ENCODE data around the gene GALNT17.

Gene GALNT17

DNA sequence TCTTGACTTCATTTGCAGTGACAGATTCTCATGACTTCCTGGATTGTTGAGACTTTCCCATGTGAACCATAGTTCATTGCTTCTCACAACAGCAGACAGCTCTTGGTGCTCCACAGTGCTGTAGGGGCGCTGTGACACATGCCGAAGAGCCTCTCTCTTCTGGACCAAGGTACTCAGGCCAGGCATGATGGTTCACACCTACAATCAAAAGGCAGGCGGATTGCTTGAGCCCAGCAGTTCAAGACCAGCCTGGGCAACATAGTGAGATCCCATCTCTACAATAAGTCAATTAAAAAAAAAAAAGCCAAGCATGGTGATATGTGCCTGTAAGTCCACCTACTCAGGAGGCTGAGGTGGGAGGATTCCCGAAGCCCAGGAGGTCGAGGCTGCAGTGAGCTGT is 354.5 kb downstream of the GALNT17 start:
- DNase-seq (ENCODE audit: low read depth, low spot score): no peak
- ChIA-PET POLR2A (no interaction called here), CTCF (no interaction called here)
- H3K4me3 ChIP-seq (ENCODE audit: low read depth, low read length): no peak overlapping the region
- TF ChIP-seq, protein P1, sequence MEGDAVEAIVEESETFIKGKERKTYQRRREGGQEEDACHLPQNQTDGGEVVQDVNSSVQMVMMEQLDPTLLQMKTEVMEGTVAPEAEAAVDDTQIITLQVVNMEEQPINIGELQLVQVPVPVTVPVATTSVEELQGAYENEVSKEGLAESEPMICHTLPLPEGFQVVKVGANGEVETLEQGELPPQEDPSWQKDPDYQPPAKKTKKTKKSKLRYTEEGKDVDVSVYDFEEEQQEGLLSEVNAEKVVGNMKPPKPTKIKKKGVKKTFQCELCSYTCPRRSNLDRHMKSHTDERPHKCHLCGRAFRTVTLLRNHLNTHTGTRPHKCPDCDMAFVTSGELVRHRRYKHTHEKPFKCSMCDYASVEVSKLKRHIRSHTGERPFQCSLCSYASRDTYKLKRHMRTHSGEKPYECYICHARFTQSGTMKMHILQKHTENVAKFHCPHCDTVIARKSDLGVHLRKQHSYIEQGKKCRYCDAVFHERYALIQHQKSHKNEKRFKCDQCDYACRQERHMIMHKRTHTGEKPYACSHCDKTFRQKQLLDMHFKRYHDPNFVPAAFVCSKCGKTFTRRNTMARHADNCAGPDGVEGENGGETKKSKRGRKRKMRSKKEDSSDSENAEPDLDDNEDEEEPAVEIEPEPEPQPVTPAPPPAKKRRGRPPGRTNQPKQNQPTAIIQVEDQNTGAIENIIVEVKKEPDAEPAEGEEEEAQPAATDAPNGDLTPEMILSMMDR (IDR thresholded peaks at IDR 0.05; ENCODE audit: insufficient read depth, low read length, missing control alignments): no peak

DNA sequence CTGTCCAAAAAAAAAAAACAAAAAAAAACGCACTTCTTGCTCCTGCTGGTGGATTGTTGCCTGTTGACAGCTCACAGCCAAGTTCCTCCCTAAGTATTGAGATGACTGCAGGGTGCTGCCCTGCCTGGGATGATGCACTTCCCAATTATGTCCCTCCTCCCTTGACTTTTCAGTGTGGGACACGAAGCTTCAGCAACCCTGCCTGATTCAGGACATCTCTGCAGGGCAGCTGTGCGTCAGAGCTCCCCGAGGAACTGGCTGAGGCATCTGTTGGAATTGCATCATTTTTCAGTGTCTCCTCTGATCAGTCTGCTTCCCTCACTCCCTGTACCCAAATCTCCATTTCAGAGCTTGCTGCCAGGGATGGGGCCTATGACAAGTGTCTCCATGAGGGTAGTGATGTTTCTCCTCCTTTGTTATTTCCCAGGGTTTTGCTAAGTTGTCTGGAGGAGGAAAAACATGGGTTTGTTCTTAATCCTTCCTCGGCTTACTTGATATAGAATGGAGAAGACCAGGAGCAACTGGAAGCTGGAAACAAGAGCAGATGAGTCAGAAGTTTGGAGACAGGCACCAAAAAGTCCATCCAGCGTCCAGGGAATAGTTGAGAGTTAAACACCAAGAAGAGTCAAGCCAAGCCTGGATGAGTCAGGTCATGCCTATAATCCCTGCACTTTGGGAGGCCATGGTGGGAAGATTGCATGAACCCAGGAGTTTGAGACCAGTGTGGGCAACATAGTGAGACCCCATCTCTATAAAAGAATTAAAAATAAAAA is 355.1 kb downstream of the GALNT17 start:
- ChIA-PET POLR2A (no interaction called here), CTCF (interaction anchor here (1.5 kb wide), 1 partner anchor 247 kb away, joined by 3 read pairs; no protein-coding TSS in a partner anchor)
- peak; percentile 41 for DNase-seq (ENCODE audit: low read depth, low spot score)
- H3K4me3 ChIP-seq (ENCODE audit: low read depth, low read length): no peak overlapping the region
- TF ChIP-seq, protein P1 (IDR thresholded peaks at IDR 0.05; ENCODE audit: insufficient read depth, low read length, missing control alignments): no peak

DNA sequence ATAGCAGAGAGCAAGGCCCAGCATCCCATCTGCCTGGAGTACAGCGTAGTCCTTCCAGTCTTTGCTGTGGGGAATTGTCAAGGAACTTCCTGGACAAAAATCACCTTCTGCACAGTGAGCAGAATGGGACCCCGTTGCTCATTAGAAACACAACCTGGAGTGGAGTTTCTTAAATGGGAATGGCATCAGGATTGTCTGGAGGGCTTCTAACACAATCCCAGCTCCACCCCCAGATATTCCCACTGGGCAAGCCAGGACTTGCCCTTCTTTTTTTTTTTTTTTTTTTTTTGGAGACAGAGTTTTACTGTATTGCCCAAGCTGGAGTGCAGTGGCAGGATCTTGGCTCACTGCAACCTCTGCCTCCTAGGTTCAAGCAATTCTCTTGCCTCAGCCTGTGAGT is 356.4 kb downstream of the GALNT17 start:
- DNase-seq (ENCODE audit: low read depth, low spot score): no peak
- no peak overlapping the region for H3K4me3 ChIP-seq (ENCODE audit: low read depth, low read length)
- POLR2A ChIA-PET: no interaction called here
- CTCF ChIA-PET: interaction anchor here (1.5 kb wide), 1 partner anchor 246 kb away, joined by 3 read pairs; no protein-coding TSS in a partner anchor
- TF ChIP-seq, protein P1 (IDR thresholded peaks at IDR 0.05; ENCODE audit: insufficient read depth, low read length, missing control alignments): no peak

DNA sequence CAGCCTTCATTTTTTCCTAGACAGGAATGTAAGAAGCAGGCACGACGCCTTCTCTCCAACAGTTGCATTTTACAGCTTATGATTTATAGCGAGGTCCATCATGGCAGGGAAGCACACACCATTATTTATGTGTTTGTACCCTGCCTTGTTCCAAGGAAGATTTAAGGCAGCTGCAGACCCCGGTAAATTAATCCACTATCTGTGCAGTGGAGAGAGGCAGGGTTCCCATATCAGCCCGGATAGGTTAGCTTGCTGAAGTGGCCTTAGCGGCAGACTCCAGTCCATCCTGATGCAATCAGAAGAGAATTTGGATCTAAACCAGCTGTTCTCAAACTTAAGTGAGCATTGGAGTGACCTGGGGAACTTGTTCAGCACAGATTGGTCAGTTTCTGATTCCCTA is 359.4 kb downstream of the GALNT17 start:
- DNase-seq (ENCODE audit: low read depth, low spot score): no peak
- POLR2A ChIA-PET: no interaction called here
- TF ChIP-seq, protein P1 (IDR thresholded peaks at IDR 0.05; ENCODE audit: insufficient read depth, low read length, missing control alignments): no peak
- CTCF ChIA-PET: no interaction called here
- no peak overlapping the region for H3K4me3 ChIP-seq (ENCODE audit: low read depth, low read length)

DNA sequence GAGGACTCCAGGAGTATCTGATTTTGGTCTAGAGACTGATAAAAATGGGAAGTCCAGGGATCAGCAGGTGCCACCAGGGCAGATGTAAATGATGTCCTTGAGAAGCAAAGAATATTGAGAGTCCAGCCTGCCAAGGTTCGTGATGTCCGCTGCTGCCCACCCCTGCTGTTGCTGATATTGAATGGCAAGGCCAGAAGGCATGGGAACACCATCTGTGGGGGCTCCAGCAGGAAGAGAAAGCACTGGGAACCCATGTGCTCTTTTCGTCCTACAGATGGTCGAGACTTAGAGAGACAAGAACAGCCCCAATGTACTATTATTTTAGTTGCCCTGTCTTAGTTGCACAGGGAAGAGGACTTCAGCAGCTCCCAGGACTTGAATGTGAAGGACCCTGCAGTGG is 363.9 kb downstream of the GALNT17 start:
- TF ChIP-seq, protein P1 (IDR thresholded peaks at IDR 0.05; ENCODE audit: insufficient read depth, low read length, missing control alignments): no peak
- no peak for DNase-seq (ENCODE audit: low read depth, low spot score)
- no peak overlapping the region for H3K4me3 ChIP-seq (ENCODE audit: low read depth, low read length)
- POLR2A ChIA-PET: no interaction called here
- CTCF ChIA-PET: no interaction called here

DNA sequence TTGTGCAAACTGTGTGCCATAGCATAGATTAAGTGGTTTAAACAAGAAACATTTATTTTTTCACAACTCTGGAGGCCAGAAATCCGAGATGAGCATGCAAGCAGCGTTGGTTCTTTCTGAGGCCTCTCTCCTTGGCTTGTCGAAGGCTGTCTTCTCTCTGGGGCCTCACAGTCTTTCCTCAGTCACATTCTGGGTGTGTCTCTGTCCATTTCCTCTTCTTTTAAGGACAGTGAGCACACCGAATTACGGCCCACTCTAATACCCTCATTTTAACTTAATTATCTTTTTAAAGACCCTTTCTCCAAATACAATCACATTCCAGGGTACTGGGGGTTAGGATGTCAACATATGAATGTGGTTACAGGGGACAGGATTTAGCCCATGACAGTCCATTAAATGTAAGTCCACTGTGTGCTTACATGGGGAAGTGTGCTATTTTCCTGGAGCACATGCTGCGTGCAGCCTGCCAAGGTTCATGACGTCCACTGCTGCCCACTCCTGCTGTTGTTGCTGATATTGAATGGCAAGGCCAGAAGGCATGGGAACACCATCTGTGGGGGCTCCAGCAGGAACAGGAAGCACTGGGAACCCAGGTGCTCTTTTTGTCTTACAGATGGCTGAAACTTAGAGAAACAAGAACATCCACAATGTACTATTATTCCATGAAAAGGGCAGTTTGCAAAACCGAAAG is 365.5 kb downstream of the GALNT17 start:
- H3K4me3 ChIP-seq (ENCODE audit: low read depth, low read length): no peak overlapping the region
- ChIA-PET POLR2A (no interaction called here), CTCF (no interaction called here)
- no peak for DNase-seq (ENCODE audit: low read depth, low spot score)
- TF ChIP-seq, protein P1 (IDR thresholded peaks at IDR 0.05; ENCODE audit: insufficient read depth, low read length, missing control alignments): no peak
